GM23338 (cell line): ENCODE measurements around the gene RGS16. TPM values are rescaled to one million over a fixed set of nuclear protein-coding genes. Genes with fewer than 3 reads are reported as not detected.

Experiments
- ATAC-seq: fragments of 200-7000 bp; cut with Tn5 transposase; 3 replicates; pipeline ENCODE4 v1.9.1; 2020
- DNase-seq: peaks from one replicate; pipeline ENCODE4 v3.0.0-alpha.2; 2015; ENCODE audit warnings: low spot score
- H2AFZ ChIP-seq: fragments of 200-600 bp; sonication (generic); 2 replicates; pipeline ENCODE4 v1.8.0; 2016; ENCODE audit warnings: antibody characterized with exemption, mild to moderate bottlenecking, moderate library complexity
- H3F3A ChIP-seq: fragments of 200-600 bp; sonication (generic); replicated peaks from 2 replicates; pipeline ENCODE4 v1.8.0; 2017; ENCODE audit warnings: antibody characterized with exemption, mixed run types, low read depth
- H3K27ac ChIP-seq: fragments of 200-600 bp; sonication (generic); 2 replicates; pipeline ENCODE4 v1.6.1; 2016; ENCODE audit warnings: low read depth
- H3K27me3 ChIP-seq: fragments of 200-600 bp; sonication (generic); 2 replicates; pipeline ENCODE4 v1.8.0; 2016; ENCODE audit warnings: mild to moderate bottlenecking, mixed run types, moderate library complexity; ENCODE audit not compliant: insufficient read depth
- H3K36me3 ChIP-seq: fragments of 200-600 bp; sonication (generic); 2 replicates; pipeline ENCODE4 v1.8.0; 2016; ENCODE audit warnings: mild to moderate bottlenecking; ENCODE audit not compliant: insufficient read depth
- H3K4me1 ChIP-seq: fragments of 200-600 bp; sonication (generic); 2 replicates; pipeline ENCODE4 v1.8.0; 2016; ENCODE audit warnings: mild to moderate bottlenecking, moderate library complexity; ENCODE audit not compliant: insufficient read depth
- H3K4me2 ChIP-seq: fragments of 200-600 bp; sonication (generic); 2 replicates; pipeline ENCODE4 v1.7.1; 2017; ENCODE audit warnings: mixed run types
- H3K4me3 ChIP-seq: fragments of 200-600 bp; sonication (generic); 2 replicates; pipeline ENCODE4 v1.6.1; 2016; ENCODE audit warnings: mixed run types
- H3K79me2 ChIP-seq: fragments of 200-600 bp; sonication (generic); replicated peaks from 2 replicates; pipeline ENCODE4 v1.8.0; 2017; ENCODE audit warnings: mild to moderate bottlenecking; ENCODE audit not compliant: insufficient read depth
- H3K9me2 ChIP-seq: fragments of 200-600 bp; sonication (generic); 2 replicates; pipeline ENCODE4 v1.8.0; 2017; ENCODE audit not compliant: insufficient read depth
- H4K20me1 ChIP-seq: fragments of 200-600 bp; sonication (generic); replicated peaks from 2 replicates; pipeline ENCODE4 v1.8.0; 2017; ENCODE audit warnings: mild to moderate bottlenecking; ENCODE audit not compliant: insufficient read depth
- H3K27ac Mint-ChIP-seq: 2 replicates; pipeline ENCODE4 v1.8.0; 2020; ENCODE audit warnings: inconsistent platforms, mild to moderate bottlenecking, moderate library complexity, mixed read lengths
- H3K27me3 Mint-ChIP-seq: 3 replicates; pipeline ENCODE4 v1.8.0; 2022; ENCODE audit warnings: low read depth, mild to moderate bottlenecking, moderate library complexity, mixed read lengths, inconsistent platforms; ENCODE audit not compliant: insufficient read depth, poor library complexity
- H3K36me3 Mint-ChIP-seq: 3 replicates; pipeline ENCODE4 v1.8.0; 2021; ENCODE audit warnings: low read depth, mild to moderate bottlenecking, inconsistent platforms, moderate library complexity, mixed read lengths
- H3K4me1 Mint-ChIP-seq: 3 replicates; pipeline ENCODE4 v1.8.0; 2020; ENCODE audit warnings: mild to moderate bottlenecking, inconsistent platforms, mixed read lengths
- H3K4me3 Mint-ChIP-seq: 3 replicates; pipeline ENCODE4 v1.8.0; 2021; ENCODE audit warnings: moderate library complexity, mild to moderate bottlenecking, inconsistent platforms, mixed read lengths
- H3K9me3 Mint-ChIP-seq: 3 replicates; pipeline ENCODE4 v1.8.0; 2020; ENCODE audit warnings: moderate library complexity, mild to moderate bottlenecking, inconsistent platforms, mixed read lengths
- CREB1 ChIP-seq: fragments of 250-450 bp; sonication (Bioruptor Pico); IDR thresholded peaks from 2 replicates; pipeline ENCODE4 v1.5.0; 2020; ENCODE audit warnings: low read depth, mild to moderate bottlenecking, moderate library complexity
- EZH2 ChIP-seq: fragments of 200-600 bp; sonication (generic); IDR thresholded peaks from one replicate; pipeline ENCODE4 v1.8.0; 2017; ENCODE audit warnings: antibody characterized with exemption, mild to moderate bottlenecking, low read depth; ENCODE audit not compliant: unreplicated experiment
- EZH2phosphoT487 ChIP-seq: fragments of 200-600 bp; sonication (generic); IDR thresholded peaks from one replicate; pipeline ENCODE4 v1.8.1; 2018; ENCODE audit warnings: antibody characterized with exemption; ENCODE audit not compliant: unreplicated experiment
- JUNB ChIP-seq: IDR thresholded peaks from one replicate; pipeline ENCODE4 v1.6.1; 2016; ENCODE audit warnings: antibody characterized with exemption; ENCODE audit not compliant: unreplicated experiment
- NANOG ChIP-seq: IDR thresholded peaks from 2 replicates; pipeline ENCODE4 v1.6.1; 2016; ENCODE audit warnings: antibody characterized with exemption, borderline replicate concordance
- POLR2AphosphoS5 ChIP-seq: IDR thresholded peaks from 2 replicates; pipeline ENCODE4 v1.6.1; 2016; ENCODE audit warnings: antibody characterized with exemption, low read depth
- STAT1 ChIP-seq: IDR thresholded peaks from one replicate; pipeline ENCODE4 v1.6.1; 2016; ENCODE audit warnings: antibody characterized with exemption; ENCODE audit not compliant: unreplicated experiment
- ZNF114 ChIP-seq: fragments of 250-450 bp; sonication (Bioruptor Pico); IDR thresholded peaks from 2 replicates; pipeline ENCODE4 v1.5.0; 2020; ENCODE audit warnings: mild to moderate bottlenecking, moderate library complexity
- ZNF331 ChIP-seq: fragments of 250-450 bp; sonication (Bioruptor Pico); IDR thresholded peaks from 2 replicates; pipeline ENCODE4 v1.5.0; 2020; ENCODE audit warnings: low read depth, mild to moderate bottlenecking, moderate library complexity
- polyA plus RNA-seq: library from polyadenylated mRNA; unstranded; fragments of >200 nt; fragmentation: Nextera tagmentation; extraction: Ambion mirVana; gene quantifications from 2 replicates; pipeline ENCODE4 v1.2.1, GENCODE V29; 2016
- total RNA-seq: library from RNA; depleted of rRNA; stranded (reverse); fragments of >200 nt; shearing (Covaris generic); gene quantifications from 2 replicates; pipeline ENCODE4 v1.2.3, GENCODE V29; 2014
- TF ChIP-seq, protein P1 (sequence below): IDR thresholded peaks from 2 replicates; pipeline ENCODE4 v1.6.1; 2016; ENCODE audit warnings: antibody characterized with exemption
- TF ChIP-seq, protein P2 (sequence below), 2 experiments: fragments of 200-600 bp in 1 of 2; sonication (generic) in 1 of 2; conservative IDR thresholded peaks; 2 replicates each; pipeline versions ENCODE4 v1.5.1 to v1.6.1; 2016 to 2017; ENCODE audit warnings: antibody characterized with exemption in 2 of 2, low read depth in 2 of 2, mild to moderate bottlenecking in 2 of 2, moderate library complexity in 1 of 2
- TF ChIP-seq, protein P3 (sequence below): IDR thresholded peaks from one replicate; pipeline ENCODE4 v1.6.1; 2018; ENCODE audit warnings: antibody characterized with exemption; ENCODE audit not compliant: unreplicated experiment
- TF ChIP-seq, protein P4 (sequence below): fragments of 250-450 bp; sonication (Bioruptor Pico); IDR thresholded peaks from 2 replicates; pipeline ENCODE4 v1.5.0; 2020; ENCODE audit warnings: mild to moderate bottlenecking, moderate library complexity

The RGS16 gene
- total and polyA plus RNA-seq, 2 experiments from 2014 or later, result 15.4 to 31.6 TPM

- Mint-ChIP-seq H3K4me3 (no peak overlapping the region), H3K4me1 (no peaks in the 10 kb centered on the region; the same call in 2 of the 3 replicates), H3K27ac (no peak overlapping the region), H3K9me3 (no peaks in the 10 kb centered on the region; the same call in 2 of the 3 replicates), H3K27me3 (peaks cover 4% of the 10 kb centered on the region), H3K36me3 (no peaks in the 10 kb centered on the region)
- no peaks in the 10 kb centered on the region for H3F3A ChIP-seq
- DNase-seq, result no peak
- H3K79me2 ChIP-seq, result no peaks in the 10 kb centered on the region
- TF ChIP-seq EZH2phosphoT487 (no peak), ZNF331 (CRISPR knock-in tag) (no peak), EZH2 (no peak), ZNF114 (CRISPR knock-in tag) (no peak), STAT1 (no peak), POLR2AphosphoS5 (no peak), NANOG (no peak), JUNB (no peak), CREB1 (CRISPR knock-in tag) (no peak)
- TF ChIP-seq, protein P1, sequence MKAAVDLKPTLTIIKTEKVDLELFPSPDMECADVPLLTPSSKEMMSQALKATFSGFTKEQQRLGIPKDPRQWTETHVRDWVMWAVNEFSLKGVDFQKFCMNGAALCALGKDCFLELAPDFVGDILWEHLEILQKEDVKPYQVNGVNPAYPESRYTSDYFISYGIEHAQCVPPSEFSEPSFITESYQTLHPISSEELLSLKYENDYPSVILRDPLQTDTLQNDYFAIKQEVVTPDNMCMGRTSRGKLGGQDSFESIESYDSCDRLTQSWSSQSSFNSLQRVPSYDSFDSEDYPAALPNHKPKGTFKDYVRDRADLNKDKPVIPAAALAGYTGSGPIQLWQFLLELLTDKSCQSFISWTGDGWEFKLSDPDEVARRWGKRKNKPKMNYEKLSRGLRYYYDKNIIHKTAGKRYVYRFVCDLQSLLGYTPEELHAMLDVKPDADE, result no peak
- TF ChIP-seq, protein P2, sequence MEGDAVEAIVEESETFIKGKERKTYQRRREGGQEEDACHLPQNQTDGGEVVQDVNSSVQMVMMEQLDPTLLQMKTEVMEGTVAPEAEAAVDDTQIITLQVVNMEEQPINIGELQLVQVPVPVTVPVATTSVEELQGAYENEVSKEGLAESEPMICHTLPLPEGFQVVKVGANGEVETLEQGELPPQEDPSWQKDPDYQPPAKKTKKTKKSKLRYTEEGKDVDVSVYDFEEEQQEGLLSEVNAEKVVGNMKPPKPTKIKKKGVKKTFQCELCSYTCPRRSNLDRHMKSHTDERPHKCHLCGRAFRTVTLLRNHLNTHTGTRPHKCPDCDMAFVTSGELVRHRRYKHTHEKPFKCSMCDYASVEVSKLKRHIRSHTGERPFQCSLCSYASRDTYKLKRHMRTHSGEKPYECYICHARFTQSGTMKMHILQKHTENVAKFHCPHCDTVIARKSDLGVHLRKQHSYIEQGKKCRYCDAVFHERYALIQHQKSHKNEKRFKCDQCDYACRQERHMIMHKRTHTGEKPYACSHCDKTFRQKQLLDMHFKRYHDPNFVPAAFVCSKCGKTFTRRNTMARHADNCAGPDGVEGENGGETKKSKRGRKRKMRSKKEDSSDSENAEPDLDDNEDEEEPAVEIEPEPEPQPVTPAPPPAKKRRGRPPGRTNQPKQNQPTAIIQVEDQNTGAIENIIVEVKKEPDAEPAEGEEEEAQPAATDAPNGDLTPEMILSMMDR (conservative IDR thresholded peaks at IDR 0.05; ENCODE audit: low read depth in 2 of 2), result no peak
- TF ChIP-seq, protein P3, sequence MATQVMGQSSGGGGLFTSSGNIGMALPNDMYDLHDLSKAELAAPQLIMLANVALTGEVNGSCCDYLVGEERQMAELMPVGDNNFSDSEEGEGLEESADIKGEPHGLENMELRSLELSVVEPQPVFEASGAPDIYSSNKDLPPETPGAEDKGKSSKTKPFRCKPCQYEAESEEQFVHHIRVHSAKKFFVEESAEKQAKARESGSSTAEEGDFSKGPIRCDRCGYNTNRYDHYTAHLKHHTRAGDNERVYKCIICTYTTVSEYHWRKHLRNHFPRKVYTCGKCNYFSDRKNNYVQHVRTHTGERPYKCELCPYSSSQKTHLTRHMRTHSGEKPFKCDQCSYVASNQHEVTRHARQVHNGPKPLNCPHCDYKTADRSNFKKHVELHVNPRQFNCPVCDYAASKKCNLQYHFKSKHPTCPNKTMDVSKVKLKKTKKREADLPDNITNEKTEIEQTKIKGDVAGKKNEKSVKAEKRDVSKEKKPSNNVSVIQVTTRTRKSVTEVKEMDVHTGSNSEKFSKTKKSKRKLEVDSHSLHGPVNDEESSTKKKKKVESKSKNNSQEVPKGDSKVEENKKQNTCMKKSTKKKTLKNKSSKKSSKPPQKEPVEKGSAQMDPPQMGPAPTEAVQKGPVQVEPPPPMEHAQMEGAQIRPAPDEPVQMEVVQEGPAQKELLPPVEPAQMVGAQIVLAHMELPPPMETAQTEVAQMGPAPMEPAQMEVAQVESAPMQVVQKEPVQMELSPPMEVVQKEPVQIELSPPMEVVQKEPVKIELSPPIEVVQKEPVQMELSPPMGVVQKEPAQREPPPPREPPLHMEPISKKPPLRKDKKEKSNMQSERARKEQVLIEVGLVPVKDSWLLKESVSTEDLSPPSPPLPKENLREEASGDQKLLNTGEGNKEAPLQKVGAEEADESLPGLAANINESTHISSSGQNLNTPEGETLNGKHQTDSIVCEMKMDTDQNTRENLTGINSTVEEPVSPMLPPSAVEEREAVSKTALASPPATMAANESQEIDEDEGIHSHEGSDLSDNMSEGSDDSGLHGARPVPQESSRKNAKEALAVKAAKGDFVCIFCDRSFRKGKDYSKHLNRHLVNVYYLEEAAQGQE, result no peak
- TF ChIP-seq, protein P4, sequence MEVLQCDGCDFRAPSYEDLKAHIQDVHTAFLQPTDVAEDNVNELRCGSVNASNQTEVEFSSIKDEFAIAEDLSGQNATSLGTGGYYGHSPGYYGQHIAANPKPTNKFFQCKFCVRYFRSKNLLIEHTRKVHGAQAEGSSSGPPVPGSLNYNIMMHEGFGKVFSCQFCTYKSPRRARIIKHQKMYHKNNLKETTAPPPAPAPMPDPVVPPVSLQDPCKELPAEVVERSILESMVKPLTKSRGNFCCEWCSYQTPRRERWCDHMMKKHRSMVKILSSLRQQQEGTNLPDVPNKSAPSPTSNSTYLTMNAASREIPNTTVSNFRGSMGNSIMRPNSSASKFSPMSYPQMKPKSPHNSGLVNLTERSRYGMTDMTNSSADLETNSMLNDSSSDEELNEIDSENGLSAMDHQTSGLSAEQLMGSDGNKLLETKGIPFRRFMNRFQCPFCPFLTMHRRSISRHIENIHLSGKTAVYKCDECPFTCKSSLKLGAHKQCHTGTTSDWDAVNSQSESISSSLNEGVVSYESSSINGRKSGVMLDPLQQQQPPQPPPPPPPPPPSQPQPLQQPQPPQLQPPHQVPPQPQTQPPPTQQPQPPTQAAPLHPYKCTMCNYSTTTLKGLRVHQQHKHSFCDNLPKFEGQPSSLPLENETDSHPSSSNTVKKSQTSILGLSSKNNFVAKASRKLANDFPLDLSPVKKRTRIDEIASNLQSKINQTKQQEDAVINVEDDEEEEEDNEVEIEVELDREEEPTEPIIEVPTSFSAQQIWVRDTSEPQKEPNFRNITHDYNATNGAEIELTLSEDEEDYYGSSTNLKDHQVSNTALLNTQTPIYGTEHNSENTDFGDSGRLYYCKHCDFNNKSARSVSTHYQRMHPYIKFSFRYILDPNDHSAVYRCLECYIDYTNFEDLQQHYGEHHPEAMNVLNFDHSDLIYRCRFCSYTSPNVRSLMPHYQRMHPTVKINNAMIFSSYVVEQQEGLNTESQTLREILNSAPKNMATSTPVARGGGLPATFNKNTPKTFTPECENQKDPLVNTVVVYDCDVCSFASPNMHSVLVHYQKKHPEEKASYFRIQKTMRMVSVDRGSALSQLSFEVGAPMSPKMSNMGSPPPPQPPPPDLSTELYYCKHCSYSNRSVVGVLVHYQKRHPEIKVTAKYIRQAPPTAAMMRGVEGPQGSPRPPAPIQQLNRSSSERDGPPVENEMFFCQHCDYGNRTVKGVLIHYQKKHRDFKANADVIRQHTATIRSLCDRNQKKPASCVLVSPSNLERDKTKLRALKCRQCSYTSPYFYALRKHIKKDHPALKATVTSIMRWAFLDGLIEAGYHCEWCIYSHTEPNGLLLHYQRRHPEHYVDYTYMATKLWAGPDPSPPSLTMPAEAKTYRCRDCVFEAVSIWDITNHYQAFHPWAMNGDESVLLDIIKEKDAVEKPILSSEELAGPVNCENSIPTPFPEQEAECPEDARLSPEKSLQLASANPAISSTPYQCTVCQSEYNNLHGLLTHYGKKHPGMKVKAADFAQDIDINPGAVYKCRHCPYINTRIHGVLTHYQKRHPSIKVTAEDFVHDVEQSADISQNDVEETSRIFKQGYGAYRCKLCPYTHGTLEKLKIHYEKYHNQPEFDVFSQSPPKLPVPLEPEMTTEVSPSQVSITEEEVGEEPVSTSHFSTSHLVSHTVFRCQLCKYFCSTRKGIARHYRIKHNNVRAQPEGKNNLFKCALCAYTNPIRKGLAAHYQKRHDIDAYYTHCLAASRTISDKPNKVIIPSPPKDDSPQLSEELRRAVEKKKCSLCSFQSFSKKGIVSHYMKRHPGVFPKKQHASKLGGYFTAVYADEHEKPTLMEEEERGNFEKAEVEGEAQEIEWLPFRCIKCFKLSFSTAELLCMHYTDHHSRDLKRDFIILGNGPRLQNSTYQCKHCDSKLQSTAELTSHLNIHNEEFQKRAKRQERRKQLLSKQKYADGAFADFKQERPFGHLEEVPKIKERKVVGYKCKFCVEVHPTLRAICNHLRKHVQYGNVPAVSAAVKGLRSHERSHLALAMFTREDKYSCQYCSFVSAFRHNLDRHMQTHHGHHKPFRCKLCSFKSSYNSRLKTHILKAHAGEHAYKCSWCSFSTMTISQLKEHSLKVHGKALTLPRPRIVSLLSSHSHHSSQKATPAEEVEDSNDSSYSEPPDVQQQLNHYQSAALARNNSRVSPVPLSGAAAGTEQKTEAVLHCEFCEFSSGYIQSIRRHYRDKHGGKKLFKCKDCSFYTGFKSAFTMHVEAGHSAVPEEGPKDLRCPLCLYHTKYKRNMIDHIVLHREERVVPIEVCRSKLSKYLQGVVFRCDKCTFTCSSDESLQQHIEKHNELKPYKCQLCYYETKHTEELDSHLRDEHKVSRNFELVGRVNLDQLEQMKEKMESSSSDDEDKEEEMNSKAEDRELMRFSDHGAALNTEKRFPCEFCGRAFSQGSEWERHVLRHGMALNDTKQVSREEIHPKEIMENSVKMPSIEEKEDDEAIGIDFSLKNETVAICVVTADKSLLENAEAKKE (CRISPR knock-in tag), result no peak
- H3K4me1 ChIP-seq, result no peaks in the 10 kb centered on the region
- no peak for ATAC-seq
- H3K36me3 ChIP-seq, result no peaks in the 10 kb centered on the region
- H3K27ac ChIP-seq, result no peak overlapping the region
- H2AFZ ChIP-seq, result no peak overlapping the region
- no peaks in the 10 kb centered on the region for H4K20me1 ChIP-seq
- peaks cover 16% of the 10 kb centered on the region for H3K9me2 ChIP-seq
- no peaks in the 10 kb centered on the region for H3K27me3 ChIP-seq
- H3K4me2 ChIP-seq, result no peak overlapping the region
- H3K4me3 ChIP-seq, result no peak overlapping the region
Observed at GRCh38 chr1:182641561-182641960, 37.4 kb upstream of the RGS16 start.
